Putamen (tissue), 1 donor: ENCODE results near the gene LCN12.

Experiments
- DNase-seq: peaks from one replicate; pipeline ENCODE4 v3.0.0-alpha.2; 2016; ENCODE audit warnings: low spot score

Gene LCN12, protein sequence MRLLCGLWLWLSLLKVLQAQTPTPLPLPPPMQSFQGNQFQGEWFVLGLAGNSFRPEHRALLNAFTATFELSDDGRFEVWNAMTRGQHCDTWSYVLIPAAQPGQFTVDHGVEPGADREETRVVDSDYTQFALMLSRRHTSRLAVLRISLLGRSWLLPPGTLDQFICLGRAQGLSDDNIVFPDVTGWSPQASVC

DNA sequence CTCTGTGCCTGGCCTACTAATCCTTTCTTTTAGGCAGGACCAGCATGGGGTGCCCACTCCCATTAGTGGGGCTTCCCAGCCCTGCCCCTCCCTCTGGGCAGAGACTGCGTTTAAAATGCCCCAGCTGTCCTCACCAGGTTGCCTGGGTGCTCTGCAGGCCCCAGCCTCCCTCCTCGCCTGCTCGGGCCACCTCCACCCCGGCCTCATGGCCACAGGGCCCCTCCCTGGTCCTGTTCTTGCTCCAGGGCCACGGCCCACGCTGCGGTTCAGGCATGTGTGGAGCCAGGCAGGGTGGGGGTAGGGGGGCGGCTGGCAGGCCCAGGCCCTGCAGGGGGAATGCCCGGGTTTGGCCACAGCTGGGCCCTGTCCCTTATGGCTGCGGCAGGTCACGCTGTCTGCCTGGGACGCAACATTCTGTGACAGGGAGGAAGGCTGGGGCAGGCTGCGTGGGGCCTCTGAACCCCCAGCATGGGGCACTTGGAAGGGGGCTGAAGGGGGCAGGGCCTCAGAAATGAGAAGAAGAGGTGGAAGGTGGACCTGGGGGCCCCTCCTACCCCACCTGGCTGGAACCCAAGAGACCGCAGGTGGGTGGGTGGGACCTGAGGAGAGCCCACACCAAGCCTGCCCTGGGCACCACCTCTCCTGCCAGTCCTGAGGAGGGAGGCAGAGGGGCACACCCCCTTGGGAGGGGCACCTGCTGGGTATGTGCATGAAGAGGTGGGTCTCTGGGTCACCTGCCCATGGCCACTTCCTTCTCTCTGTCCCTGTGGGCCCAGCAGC lies at the start of gene LCN12:
Gene LCN12 (plus strand): TSS at position 733 of the 780 bp plus-strand sequence. CDS start 55 bp downstream, outside the sequence.
- no peak for DNase-seq

DNA sequence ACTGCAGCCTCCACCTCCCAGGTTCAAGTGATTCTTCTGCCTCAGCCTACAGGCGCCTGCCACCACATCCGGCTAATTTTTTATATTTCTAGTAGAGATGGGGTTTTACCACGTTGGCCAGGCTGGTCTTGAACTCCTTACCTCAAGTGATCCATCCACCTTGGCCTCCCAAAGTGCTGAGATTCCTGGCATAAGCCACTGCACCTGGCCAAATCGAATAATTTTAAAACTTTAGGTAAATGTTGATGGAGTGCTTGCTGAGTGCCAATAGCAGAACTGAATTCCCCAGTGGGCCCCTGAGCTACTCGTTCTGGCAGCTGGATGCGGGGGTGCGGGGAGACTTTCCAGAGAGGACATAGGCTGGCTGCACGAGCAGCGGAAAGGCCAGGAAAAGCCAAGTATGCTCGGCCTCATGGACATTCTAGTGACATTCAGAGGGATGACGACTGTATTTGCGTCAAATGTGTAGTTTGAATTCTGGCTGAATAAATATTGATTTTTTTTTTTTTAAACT lies 49.0 kb upstream of the LCN12 start:
- DNase-seq = no peak

DNA sequence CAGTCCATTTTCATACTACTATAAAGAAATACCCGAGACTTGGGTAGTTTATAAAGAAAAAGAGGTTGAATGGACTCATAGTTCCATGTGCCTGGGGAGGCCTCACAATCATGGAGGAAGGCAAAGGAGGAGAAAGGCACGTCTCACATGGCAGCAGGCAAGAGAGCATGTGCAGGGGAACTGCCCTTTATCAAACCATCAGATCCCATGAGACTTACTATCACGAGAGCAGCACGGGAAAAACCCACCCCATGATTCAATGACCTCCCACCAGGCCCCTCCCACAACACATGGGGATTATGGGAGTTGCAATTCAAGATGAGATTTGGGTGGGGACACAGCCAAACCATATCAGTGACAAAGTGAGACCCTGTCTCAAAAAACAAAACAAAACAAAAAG lies 45.8 kb upstream of the LCN12 start:
- DNase-seq = no peak

DNA sequence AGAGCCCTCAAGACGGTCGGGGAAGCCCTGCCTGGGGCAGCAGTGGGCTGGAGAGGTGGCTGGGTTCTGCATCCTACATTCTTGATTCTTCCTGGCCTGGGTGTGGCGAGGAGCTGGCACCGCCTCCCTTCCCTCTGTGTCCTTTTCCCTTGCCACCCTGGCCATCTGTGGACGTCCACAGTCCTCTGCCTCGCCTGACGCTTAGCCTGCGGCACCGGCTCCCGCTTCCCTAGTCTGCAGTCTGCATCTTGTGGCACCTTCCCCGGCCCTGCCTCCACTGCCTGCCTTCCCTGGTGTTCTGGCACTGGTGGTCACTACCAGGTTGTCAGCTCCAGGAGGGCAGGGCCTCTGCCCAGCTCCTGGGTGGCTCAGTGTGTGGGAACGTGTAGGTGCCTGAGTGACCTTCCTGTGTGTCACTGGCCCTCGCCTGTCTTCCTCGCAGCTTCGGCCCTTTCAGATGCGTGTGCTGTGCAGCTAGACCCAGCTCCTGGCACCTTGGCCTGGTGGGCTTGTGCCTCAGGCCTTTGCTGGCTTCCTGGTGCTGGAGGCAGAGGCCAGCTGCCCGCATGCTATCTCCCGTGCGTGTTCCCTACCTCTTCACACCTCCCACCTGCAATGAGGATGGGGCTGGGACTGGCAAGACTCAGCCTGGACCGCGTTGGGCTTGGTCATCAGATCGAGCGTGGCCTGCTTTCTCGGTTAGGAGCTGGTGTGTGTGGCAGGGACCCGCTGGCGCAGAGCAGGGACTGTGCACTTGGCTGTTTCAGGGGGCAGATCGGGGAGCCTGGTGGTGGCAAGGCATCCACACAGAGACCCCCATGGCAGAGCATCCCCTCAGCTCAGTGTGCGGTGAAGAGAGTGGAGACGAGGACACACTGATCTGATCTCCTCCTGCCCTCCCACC lies 44.8 kb upstream of the LCN12 start:
- DNase-seq = no peak

DNA sequence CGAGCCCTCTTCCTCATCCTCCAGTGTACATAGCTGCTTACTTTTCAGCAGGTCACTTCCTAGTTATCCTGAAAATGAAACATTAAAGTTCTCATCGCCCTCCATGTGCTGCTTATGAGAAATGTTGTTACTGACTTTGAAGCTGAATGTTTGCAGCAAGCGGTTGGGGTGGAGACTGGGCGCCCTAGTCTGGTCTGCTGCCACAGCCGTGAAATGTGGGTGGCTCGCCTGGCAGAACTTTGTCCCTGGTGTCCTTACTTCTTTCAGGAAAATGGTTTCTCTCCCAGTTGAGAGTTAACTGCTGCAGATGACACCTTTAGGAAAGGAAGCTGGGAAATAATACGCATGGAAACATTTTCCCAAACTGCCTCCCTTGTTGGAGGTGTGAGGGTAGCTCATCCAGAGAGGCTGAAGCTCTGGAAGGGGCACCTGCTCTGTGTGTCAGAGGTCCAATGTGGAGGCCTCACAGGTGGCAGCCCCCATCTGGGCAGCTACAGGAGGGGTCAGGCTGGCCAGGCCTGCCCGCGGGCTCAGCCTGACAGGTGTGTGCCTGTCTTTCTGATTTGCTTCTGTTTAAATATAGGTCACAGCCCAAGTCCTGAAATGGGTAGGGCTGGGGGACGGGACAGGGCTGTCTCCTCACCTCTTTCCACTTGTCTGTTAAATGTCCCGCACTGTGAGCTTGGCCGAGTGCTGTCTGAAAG lies 41.7 kb upstream of the LCN12 start:
- DNase-seq = no peak

DNA sequence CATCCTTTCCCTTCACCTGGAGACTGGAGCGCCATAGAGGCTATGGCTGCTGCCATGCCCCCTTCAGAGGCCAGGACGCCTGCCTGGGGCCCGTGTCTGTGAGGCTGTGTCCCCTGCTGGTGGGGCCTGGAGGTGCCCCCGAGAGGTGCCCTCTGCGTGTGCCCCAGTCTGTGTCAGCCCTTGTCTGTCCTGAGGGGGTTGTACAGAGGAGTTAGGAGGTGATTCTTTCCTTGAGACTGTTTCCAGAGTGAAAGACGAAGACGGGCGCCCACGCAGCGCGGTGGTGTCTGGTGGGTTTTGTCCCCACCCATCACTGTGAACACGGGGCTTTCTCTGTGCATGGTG lies 41.2 kb upstream of the LCN12 start:
- DNase-seq = no peak

DNA sequence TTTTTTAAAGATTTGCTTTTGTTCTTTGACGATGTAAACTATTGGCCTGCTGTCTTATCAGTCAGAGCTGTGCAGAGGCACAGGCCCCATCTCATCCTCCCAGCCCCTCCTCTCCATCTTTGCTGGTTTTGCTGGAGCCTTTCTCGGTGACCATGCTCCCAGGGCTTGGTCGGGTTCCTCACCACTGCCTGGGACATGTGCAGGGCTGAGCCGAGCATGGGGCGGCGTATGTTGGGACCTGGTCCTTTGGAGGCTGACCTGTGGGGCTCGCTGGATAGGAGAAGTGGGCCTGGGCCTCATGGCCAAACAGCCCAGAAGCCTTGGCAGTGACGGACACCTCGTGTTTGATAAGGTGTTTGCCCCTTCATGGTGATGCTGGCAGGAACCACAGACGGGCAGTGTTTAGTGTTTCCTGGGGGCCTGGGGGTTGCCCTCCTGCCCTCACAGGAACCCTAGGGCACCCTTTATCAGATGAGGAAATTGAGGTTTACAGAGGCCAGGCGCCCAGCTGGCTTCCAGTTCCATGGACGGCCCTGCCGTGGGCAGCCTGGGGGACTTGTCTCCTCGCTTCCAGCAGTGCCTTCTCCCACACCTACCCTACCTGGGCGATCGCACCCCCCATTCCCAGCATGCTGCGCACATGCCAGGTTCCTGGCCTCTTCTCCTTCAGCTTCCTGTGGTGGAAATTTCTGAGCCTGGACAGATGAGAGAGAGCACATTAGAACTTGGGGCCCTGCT lies 38.2 kb upstream of the LCN12 start:
- no peak for DNase-seq

DNA sequence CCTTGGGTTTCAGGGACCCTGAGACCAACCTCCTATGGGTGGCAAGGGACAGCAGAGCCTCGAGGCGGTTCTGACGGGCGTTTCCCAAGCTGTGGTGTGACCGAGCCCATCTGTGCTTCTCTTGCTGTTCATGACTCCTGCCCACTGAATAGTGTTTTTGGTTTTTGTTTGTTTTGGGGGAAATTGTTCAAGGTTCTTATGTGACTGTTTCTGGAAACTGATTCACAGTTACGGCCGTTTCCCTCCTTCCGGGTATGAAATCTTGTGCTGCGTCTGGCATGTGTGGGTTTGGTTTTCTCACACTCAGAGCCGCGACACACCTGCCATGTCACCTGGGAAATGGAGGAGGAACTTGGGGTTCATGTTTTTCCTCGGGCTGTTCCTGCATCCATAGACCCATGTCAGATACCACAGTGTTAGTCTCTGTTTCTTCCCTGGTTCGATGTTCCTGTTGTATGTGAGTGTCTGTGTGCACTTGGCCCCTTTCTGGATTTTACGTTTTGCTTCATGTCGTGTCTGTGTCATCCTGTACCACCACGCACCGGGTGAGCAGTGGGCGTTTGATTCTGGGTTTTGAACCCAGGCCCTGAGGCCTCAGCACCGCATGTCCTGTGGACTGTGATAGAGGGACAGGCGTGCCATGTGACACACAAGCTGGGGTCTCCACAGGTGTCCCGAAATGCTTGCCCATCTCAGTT lies 36.3 kb upstream of the LCN12 start:
- DNase-seq = no peak

DNA sequence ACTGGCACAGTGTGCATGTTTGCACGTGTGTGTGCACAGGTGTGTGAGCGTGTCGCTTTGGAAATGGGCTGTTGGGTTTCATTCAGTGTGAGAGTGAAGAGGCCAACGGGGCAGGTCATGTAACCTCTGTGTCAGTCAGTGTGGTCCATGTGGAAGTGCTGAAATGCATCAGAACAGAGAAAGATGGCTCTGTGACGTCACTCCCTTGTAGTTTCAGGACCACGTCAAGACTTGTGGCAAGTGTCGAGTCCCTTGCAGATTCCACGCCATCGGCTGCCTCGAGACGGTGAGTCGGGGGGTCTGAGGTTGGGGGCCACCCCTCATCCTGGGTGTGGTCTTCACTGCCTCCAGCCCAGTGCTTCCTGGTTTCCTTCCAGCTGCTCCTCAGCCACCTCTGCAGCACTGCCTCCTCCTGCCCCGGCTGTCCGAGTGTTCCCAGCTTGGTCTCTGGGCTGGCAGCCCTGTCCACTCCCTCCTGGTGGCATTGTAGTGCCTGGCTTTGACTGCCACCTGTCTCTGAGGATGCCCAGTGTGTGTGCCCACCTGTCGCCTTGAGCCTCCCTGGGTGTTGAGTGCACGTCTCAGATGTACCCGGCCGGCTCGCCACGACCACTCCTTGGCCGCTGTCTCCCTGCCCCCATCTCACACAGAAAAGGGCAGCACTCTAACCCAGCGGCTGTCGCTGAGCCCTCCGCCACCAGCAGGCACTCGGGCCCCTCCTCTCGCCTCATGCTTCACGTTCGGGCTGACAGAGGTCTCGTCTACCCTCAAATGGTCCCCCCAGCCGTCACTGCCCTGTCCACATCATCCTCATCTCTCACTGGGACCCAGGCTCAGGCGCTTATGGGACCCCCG lies 35.5 kb upstream of the LCN12 start:
- DNase-seq = no peak

DNA sequence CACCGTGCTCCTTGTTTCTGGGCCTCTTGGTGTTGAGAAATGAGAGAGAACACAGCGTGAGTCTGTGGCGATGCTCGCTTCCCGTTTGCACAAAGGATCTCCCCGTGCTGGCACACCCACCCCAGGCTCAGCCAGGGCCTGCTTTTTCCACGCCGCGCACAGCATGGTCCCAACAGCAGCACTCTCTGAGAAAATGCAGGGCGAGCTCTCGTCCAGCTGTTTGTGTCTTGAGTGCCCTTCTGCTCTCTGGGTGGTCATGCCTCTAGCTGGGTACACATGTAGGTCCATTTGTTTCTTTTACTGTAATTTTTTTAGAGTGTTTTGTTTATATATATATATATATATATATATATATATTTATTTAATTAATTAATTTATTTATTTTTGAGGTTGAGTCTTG lies 34.2 kb upstream of the LCN12 start:
- no peak for DNase-seq

DNA sequence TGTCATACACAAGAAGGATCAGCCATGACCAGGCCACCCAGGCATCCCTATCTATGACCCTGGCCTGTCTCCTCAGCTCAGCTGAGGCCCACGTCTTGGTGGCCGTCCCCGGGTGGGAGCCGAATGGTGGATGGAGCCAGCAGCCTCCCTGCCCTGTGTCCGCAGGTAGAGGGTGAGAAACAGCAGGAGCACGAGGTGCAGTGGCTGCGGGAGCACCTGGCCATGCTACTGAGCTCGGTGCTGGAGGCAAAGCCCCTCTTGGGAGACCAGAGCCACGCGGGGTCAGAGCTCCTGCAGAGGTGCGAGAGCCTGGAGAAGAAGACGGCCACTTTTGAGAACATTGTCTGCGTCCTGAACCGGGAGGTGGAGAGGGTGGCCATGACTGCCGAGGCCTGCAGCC lies 32.0 kb upstream of the LCN12 start:
- DNase-seq = no peak

DNA sequence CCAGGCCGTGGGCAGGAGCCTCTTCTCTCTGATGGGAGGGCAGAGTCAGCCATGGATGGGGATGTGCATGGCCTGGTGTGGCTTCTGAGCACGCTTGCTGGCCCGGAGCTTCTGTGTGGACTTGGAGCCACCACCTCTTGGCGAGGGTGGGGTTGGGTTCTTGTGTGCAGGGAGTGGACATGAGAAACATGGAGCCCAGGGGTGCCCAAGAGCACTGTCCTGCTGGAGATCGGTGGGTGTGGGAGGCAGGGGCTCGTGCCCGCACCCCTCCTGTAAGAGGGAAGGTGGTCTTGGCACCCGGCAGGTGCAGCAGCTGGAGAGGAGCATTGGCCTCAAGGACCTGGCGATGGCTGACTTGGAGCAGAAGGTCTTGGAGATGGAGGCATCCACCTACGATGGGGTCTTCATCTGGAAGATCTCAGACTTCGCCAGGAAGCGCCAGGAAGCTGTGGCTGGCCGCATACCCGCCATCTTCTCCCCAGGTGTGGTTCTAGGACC lies 31.3 kb upstream of the LCN12 start:
- DNase-seq = no peak

DNA sequence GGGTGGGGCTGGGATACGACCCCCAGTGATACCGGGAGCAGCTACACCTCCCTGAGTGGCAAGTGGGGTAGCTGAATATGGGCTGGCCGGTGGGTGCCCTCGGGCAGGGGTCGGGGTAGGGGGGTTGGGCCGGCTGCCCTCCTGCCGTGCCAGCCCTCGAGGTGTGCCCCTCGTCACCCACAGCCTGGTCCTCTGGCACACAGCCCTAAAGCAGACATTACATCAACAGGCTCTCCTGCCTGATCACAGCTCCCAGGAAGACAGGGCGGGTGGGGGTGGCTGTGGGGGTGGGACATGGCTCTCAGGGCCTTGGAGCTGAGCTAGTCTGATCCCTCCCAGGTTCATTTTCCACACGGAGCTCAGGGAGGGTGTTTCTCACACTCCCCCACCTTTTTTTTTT lies 30.8 kb upstream of the LCN12 start:
- no peak for DNase-seq

DNA sequence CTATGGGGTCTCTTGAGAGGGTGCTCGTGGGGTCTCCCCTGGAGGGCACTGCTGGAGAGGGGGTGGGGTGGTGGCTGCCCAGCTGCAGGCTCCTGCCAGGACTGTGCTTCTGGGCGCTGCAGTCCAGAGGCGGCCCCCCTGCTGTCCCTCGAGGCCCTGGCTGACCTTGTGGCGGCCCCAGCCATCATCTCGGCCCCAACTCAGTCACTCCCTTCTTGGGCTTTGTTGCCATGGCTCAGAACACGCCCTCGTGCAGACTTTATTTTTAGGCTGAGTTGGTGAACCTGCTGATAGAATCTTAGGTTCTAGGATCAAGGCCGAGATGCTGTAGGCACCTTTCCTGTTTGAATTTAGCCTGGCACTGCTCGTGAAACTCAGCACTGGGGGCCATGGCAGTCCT lies 30.4 kb upstream of the LCN12 start:
- DNase-seq = no peak

DNA sequence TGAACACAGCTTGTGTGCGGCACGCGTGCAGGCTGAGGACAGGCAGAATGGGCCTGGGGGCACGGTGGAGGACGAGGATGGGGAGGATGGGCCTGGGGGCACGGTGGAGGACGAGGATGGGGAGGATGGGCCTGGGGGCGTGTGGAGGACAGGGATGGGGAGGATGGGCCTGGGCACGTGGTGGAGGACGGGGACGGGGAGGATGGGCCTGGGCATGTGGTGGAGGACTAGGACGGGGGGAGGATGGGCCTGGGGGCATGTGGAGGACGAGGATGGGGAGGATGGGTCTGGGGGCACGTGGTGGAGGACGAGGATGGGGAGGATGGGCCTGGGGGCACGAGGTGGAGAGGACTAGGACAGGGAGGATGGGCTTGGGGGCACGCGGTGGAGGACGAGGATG lies 29.5 kb upstream of the LCN12 start:
- no peak for DNase-seq

DNA sequence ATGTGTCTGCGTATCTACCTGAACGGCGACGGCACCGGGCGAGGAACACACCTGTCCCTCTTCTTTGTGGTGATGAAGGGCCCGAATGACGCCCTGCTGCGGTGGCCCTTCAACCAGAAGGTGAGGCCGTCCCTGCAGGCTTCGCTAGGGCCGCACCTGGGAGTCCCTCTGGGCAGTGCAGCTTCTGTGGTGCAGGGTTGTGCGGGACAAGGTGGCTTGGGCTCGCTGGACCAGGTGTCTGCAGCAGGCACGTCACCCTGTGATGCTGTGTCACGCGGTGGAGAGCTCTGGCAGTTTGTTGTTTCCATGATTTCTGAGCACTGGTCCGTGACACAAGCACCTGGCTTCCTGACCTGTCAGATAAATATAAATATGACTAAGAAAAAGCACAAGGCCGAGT lies 28.2 kb upstream of the LCN12 start:
- no peak for DNase-seq

DNA sequence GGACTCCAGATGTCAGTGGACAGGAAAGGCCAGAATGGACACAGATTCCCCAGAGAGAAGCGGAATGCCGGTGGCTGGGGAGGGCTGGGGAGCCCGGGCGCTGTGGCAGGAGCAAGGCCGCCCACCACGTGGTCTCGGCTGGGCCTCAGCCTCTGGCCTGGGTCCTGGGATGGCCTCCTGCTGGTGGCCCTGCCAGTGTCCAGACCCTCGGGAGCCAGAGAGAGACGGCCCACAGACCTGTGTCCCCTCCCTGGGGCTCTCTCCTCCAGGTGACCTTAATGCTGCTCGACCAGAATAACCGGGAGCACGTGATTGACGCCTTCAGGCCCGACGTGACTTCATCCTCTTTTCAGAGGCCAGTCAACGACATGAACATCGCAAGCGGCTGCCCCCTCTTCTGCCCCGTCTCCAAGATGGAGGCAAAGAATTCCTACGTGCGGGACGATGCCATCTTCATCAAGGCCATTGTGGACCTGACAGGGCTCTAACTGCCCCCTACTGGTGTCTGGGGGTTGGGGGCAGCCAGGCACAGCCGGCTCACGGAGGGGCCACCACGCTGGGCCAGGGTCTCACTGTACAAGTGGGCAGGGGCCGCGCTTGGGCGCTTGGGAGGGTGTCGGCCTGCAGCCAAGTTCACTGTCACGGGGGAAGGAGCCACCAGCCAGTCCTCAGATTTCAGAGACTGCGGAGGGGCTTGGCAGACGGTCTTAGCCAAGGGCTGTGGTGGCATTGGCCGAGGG lies 26.5 kb upstream of the LCN12 start:
- DNase-seq = no peak

DNA sequence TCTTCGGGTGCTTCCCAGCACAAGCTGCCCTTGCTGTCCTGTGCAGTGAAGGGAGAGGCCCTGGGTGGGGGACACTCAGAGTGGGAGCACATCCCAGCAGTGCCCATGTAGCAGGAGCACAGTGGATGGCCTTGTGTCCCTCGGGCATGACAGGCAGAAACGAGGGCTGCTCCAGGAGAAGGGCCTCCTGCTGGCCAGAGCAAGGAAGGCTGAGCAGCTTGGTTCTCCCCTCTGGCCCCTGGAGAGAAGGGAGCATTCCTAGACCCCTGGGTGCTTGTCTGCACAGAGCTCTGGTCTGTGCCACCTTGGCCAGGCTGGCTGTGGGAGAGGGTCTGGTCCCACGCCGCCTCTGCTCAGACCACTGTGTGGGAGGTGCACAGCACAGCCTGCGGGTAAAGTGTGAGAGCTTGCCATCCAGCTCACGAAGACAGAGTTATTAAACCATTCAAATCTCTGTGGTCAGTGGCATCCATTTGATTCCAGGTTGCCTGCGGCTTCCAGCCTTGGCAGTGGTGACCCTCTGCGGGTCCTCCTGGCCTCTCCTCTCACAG lies 25.8 kb upstream of the LCN12 start:
- DNase-seq = no peak

DNA sequence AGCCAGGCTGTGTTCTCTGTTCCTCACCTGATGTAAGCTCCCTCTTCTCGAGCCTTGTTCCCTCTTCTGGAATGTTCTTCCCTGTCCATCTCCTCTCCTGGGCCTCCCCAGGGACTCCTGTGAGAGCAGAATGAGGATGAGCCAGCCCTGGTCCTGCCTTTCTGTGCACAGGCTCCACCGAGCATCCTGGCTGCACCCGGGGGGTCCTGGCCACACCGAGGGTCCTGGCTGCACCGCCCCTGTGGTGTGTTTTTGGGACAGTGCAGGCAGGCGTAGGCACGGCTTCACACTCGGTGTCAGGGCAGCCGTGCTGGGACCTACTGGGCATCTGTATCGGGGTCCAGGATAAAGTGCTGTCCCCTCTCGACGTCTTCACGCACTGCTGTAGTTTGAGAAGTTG lies 25.3 kb upstream of the LCN12 start:
- DNase-seq = no peak
